ENCODE results near the gene BRD8.
"Not testable (repeated sequence)": the region's sequence is repeated elsewhere in the genome, so short reads cannot be mapped to it uniquely, and the experiment has no call there.

The BRD8 gene

GRCh38 chr5:138213161-138214029 is 35.0 kb upstream of the BRD8 start, which contains the start of gene CDC23:
Gene CDC23 (minus strand): TSS chr5:138213323. CDS start chr5:138213312, 11 bp downstream.
- ChIA-PET POLR2A (interaction anchor here (0.5 to 0.6 kb wide), 2 partner anchors 18 to 269 kb away, joined by 3 to 5 read pairs; no protein-coding TSS in a partner anchor), CTCF (interaction anchor here (1.0 to 2.8 kb wide), 7 partner anchors 9 to 138 kb away, joined by 3 to 18 read pairs (median 4); no protein-coding TSS in a partner anchor)
- H3K36me3 ChIP-seq (ENCODE audit: control insufficient read depth in 4 of 4, insufficient read depth in 4 of 4, low read length in 3 of 4), result peaks cover 0 to 8% (median 5%) of the 10 kb centered on the region in 4 experiments
- H3K27ac ChIP-seq (ENCODE audit: insufficient read depth in 1 of 2, low read depth in 1 of 2, low read length in 2 of 2, poor library complexity in 1 of 2, severe bottlenecking in 2 of 2), result peak within 1 kb of the TSS; percentile 94 to 97
- H3K9me3 ChIP-seq (ENCODE audit: control extremely low read depth in 1 of 5, control insufficient read depth in 4 of 5, insufficient read depth in 2 of 5, low read depth in 1 of 5, low read length in 4 of 5), result no peaks in the 10 kb centered on the region
- WGBS (ENCODE audit: insufficient coverage), result under 1% methylated on average over 26 of the region's 32 CpGs
- DNase-seq, result peak; percentile 97 to 98 (median 97)
- H3K4me3 ChIP-seq (ENCODE audit: control insufficient read depth in 1 of 7, extremely low read depth in 1 of 7, insufficient read depth in 4 of 7, low read depth in 2 of 7, low read length in 6 of 7), result peak within 1 kb of the TSS; percentile 80 to 100 (median 99)
- H3K4me1 ChIP-seq (ENCODE audit: control extremely low read depth in 1 of 4, control insufficient read depth in 4 of 4, insufficient read depth in 4 of 4, low read length in 3 of 4), result peaks cover 6 to 20% (median 12%) of the 10 kb centered on the region in 4 experiments
- no peaks in the 10 kb centered on the region for H3K27me3 ChIP-seq (replicated peaks in 2 of 5; ENCODE audit: control insufficient read depth in 4 of 5, insufficient read depth in 5 of 5, low read length in 4 of 5)

- H3K27me3 ChIP-seq (replicated peaks in 2 of 5; ENCODE audit: control insufficient read depth in 4 of 5, insufficient read depth in 5 of 5, low read length in 4 of 5), result no peaks in the 10 kb centered on the region
- H3K27ac ChIP-seq (ENCODE audit: insufficient read depth in 1 of 2, low read depth in 1 of 2, low read length in 2 of 2, poor library complexity in 1 of 2, severe bottlenecking in 2 of 2), result peak overlapping the region; percentile 94 to 97
- 0% methylated on average over 8 of the region's 8 CpGs for WGBS (ENCODE audit: insufficient coverage)
- H3K36me3 ChIP-seq (ENCODE audit: control insufficient read depth in 4 of 4, insufficient read depth in 4 of 4, low read length in 3 of 4), result peaks cover 0 to 13% (median 9%) of the 10 kb centered on the region in 4 experiments
- peaks cover 6 to 20% (median 12%) of the 10 kb centered on the region in 4 experiments for H3K4me1 ChIP-seq (ENCODE audit: control extremely low read depth in 1 of 4, control insufficient read depth in 4 of 4, insufficient read depth in 4 of 4, low read length in 3 of 4)
- no peaks in the 10 kb centered on the region for H3K9me3 ChIP-seq (ENCODE audit: control extremely low read depth in 1 of 5, control insufficient read depth in 4 of 5, insufficient read depth in 2 of 5, low read depth in 1 of 5, low read length in 4 of 5)
- CTCF ChIA-PET, result interaction anchor here (1.0 to 2.8 kb wide), 6 partner anchors 10 to 139 kb away, joined by 3 to 18 read pairs (median 4); no protein-coding TSS in a partner anchor
- peak overlapping the region; percentile 80 to 100 (median 99) for H3K4me3 ChIP-seq (ENCODE audit: control insufficient read depth in 1 of 7, extremely low read depth in 1 of 7, insufficient read depth in 4 of 7, low read depth in 2 of 7, low read length in 6 of 7)
- POLR2A ChIA-PET, result interaction anchor here (0.6 kb wide), 1 partner anchor 268 kb away, joined by 3 read pairs; no protein-coding TSS in a partner anchor
- no peak for DNase-seq
Measured at GRCh38 chr5:138212828-138213160, 34.4 kb upstream of the BRD8 start.

GRCh38 chr5:138210985-138211384 is 32.6 kb upstream of the BRD8 start:
- no peak for DNase-seq
- H3K4me1 ChIP-seq (ENCODE audit: control extremely low read depth in 1 of 4, control insufficient read depth in 4 of 4, insufficient read depth in 4 of 4, low read length in 3 of 4), result peaks cover 6 to 20% (median 12%) of the 10 kb centered on the region in 4 experiments
- ChIA-PET POLR2A (no interaction called here), CTCF (interaction anchor here (0.8 to 2.1 kb wide), 4 partner anchors 13 to 73 kb away, joined by 3 to 8 read pairs (median 3); no protein-coding TSS in a partner anchor)
- H3K27me3 ChIP-seq (replicated peaks in 2 of 5; ENCODE audit: control insufficient read depth in 4 of 5, insufficient read depth in 5 of 5, low read length in 4 of 5), result no peaks in the 10 kb centered on the region
- H3K36me3 ChIP-seq (ENCODE audit: control insufficient read depth in 4 of 4, insufficient read depth in 4 of 4, low read length in 3 of 4), result peaks cover 0 to 19% (median 18%) of the 10 kb centered on the region in 4 experiments
- H3K27ac ChIP-seq (ENCODE audit: insufficient read depth in 1 of 2, low read depth in 1 of 2, low read length in 2 of 2, poor library complexity in 1 of 2, severe bottlenecking in 2 of 2), result no peak overlapping the region
- H3K4me3 ChIP-seq (ENCODE audit: control insufficient read depth in 1 of 7, extremely low read depth in 1 of 7, insufficient read depth in 4 of 7, low read depth in 2 of 7, low read length in 6 of 7), result no peak overlapping the region
- WGBS (ENCODE audit: insufficient coverage), result 100% methylated on average over 2 of the region's 3 CpGs
- H3K9me3 ChIP-seq (ENCODE audit: control extremely low read depth in 1 of 5, control insufficient read depth in 4 of 5, insufficient read depth in 2 of 5, low read depth in 1 of 5, low read length in 4 of 5), result no peaks in the 10 kb centered on the region

GRCh38 chr5:138193859-138194258 is 15.4 kb upstream of the BRD8 start:
- H3K4me3 ChIP-seq (ENCODE audit: control insufficient read depth in 1 of 7, extremely low read depth in 1 of 7, insufficient read depth in 4 of 7, low read depth in 2 of 7, low read length in 6 of 7); DNase-seq; H3K27ac ChIP-seq (ENCODE audit: insufficient read depth in 1 of 2, low read depth in 1 of 2, low read length in 2 of 2, poor library complexity in 1 of 2, severe bottlenecking in 2 of 2); POLR2A ChIA-PET; H3K9me3 ChIP-seq (ENCODE audit: control extremely low read depth in 1 of 5, control insufficient read depth in 4 of 5, insufficient read depth in 2 of 5, low read depth in 1 of 5, low read length in 4 of 5); H3K27me3 ChIP-seq (replicated peaks in 2 of 5; ENCODE audit: control insufficient read depth in 4 of 5, insufficient read depth in 5 of 5, low read length in 4 of 5); H3K4me1 ChIP-seq (ENCODE audit: control extremely low read depth in 1 of 4, control insufficient read depth in 4 of 4, insufficient read depth in 4 of 4, low read length in 3 of 4): not testable (repeated sequence)
- CTCF ChIA-PET, result interaction anchor here (2.0 kb wide), 1 partner anchor 29 kb away, joined by 6 read pairs; no protein-coding TSS in a partner anchor
- 100% methylated on average over 2 of the region's 8 CpGs for WGBS (ENCODE audit: insufficient coverage)
- H3K36me3 ChIP-seq (ENCODE audit: control insufficient read depth in 4 of 4, insufficient read depth in 4 of 4, low read length in 3 of 4), result peaks cover 15 to 73% (median 41%) of the 10 kb centered on the region in 4 experiments

- 100% methylated on average over 3 of the region's 3 CpGs for WGBS (ENCODE audit: insufficient coverage)
- no peak for DNase-seq
- Histone ChIP-seq H3K9me3 (ENCODE audit: control extremely low read depth in 1 of 5, control insufficient read depth in 4 of 5, insufficient read depth in 2 of 5, low read depth in 1 of 5, low read length in 4 of 5) (no peaks in the 10 kb centered on the region), H3K4me1 (ENCODE audit: control extremely low read depth in 1 of 4, control insufficient read depth in 4 of 4, insufficient read depth in 4 of 4, low read length in 3 of 4) (no peaks in the 10 kb centered on the region), H3K27me3 (replicated peaks in 2 of 5; ENCODE audit: control insufficient read depth in 4 of 5, insufficient read depth in 5 of 5, low read length in 4 of 5) (no peaks in the 10 kb centered on the region), H3K27ac (ENCODE audit: insufficient read depth in 1 of 2, low read depth in 1 of 2, low read length in 2 of 2, poor library complexity in 1 of 2, severe bottlenecking in 2 of 2) (no peak overlapping the region), H3K4me3 (ENCODE audit: control insufficient read depth in 1 of 7, extremely low read depth in 1 of 7, insufficient read depth in 4 of 7, low read depth in 2 of 7, low read length in 6 of 7) (no peak overlapping the region), H3K36me3 (ENCODE audit: control insufficient read depth in 4 of 4, insufficient read depth in 4 of 4, low read length in 3 of 4) (peaks cover 17 to 73% (median 43%) of the 10 kb centered on the region in 4 experiments)
- POLR2A ChIA-PET, result no interaction called here
- CTCF ChIA-PET, result no interaction called here
Measured at GRCh38 chr5:138192826-138193225, 14.4 kb upstream of the BRD8 start.

GRCh38 chr5:138188626-138189025 is 10.2 kb upstream of the BRD8 start:
- DNase-seq, result no peak
- CTCF ChIA-PET, result interaction anchor here (0.7 to 12.8 kb wide), 8 partner anchors 9 to 165 kb away, joined by 3 to 113 read pairs (median 3); partner anchors contain the start of gene KIF20A
- no peak overlapping the region for H3K4me3 ChIP-seq (ENCODE audit: control insufficient read depth in 1 of 7, extremely low read depth in 1 of 7, insufficient read depth in 4 of 7, low read depth in 2 of 7, low read length in 6 of 7)
- H3K9me3 ChIP-seq (ENCODE audit: control extremely low read depth in 1 of 5, control insufficient read depth in 4 of 5, insufficient read depth in 2 of 5, low read depth in 1 of 5, low read length in 4 of 5), result no peaks in the 10 kb centered on the region
- POLR2A ChIA-PET, result interaction anchor here (0.7 kb wide), 2 partner anchors 10 to 16 kb away, joined by 3 to 4 read pairs; no protein-coding TSS in a partner anchor
- H3K27me3 ChIP-seq (replicated peaks in 2 of 5; ENCODE audit: control insufficient read depth in 4 of 5, insufficient read depth in 5 of 5, low read length in 4 of 5), result no peaks in the 10 kb centered on the region
- H3K36me3 ChIP-seq (ENCODE audit: control insufficient read depth in 4 of 4, insufficient read depth in 4 of 4, low read length in 3 of 4), result peaks cover 27 to 87% (median 64%) of the 10 kb centered on the region in 4 experiments
- H3K4me1 ChIP-seq (ENCODE audit: control extremely low read depth in 1 of 4, control insufficient read depth in 4 of 4, insufficient read depth in 4 of 4, low read length in 3 of 4), result peaks cover 0 to 11% (median 9%) of the 10 kb centered on the region in 4 experiments
- WGBS (ENCODE audit: insufficient coverage), result 100% methylated on average over 3 of the region's 3 CpGs
- H3K27ac ChIP-seq (ENCODE audit: insufficient read depth in 1 of 2, low read depth in 1 of 2, low read length in 2 of 2, poor library complexity in 1 of 2, severe bottlenecking in 2 of 2), result peak overlapping the region in 1 of 2 experiments; percentile 40
